GM12872 (cell line): Measurements from ENCODE around the gene MYO5B.
A peak's percentile ranks its signal among the peaks of the same experiment; 100 is the strongest.

Experiments used
- TF ChIP-seq, protein P1 (sequence below): IDR thresholded peaks from 3 replicates; pipeline ENCODE4 v1.5.1; 2011; ENCODE audit warnings: low read depth, mild to moderate bottlenecking, low read length, moderate library complexity; ENCODE audit not compliant: insufficient read depth

The MYO5B gene

DNA sequence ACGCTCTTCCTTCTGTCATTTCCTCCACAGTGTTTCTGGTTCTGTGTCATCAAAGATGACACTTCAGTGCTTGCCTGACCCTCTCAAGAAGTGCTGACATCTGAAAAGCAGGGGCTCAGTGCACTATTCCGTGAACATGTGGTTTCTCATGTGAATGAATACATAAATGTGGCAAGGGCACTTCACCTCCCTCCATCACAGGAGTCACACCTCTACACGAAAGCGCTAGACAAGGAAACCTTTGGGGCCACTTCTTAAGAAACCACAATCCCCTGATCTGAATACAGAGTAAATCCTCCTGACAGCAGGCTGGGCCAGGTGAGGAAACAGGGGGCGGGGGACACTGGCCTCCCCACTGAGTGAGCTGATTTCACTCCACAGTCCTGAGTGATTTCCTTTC, 235.8 kb downstream of the MYO5B start:
- TF ChIP-seq, protein P1, sequence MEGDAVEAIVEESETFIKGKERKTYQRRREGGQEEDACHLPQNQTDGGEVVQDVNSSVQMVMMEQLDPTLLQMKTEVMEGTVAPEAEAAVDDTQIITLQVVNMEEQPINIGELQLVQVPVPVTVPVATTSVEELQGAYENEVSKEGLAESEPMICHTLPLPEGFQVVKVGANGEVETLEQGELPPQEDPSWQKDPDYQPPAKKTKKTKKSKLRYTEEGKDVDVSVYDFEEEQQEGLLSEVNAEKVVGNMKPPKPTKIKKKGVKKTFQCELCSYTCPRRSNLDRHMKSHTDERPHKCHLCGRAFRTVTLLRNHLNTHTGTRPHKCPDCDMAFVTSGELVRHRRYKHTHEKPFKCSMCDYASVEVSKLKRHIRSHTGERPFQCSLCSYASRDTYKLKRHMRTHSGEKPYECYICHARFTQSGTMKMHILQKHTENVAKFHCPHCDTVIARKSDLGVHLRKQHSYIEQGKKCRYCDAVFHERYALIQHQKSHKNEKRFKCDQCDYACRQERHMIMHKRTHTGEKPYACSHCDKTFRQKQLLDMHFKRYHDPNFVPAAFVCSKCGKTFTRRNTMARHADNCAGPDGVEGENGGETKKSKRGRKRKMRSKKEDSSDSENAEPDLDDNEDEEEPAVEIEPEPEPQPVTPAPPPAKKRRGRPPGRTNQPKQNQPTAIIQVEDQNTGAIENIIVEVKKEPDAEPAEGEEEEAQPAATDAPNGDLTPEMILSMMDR: no peak

- TF ChIP-seq, protein P1: no peak
Observed at GRCh38 chr18:49955263-49955662, 239.7 kb downstream of the MYO5B start.

GRCh38 chr18:49953391-49953790, 241.6 kb downstream of the MYO5B start:
- TF ChIP-seq, protein P1: no peak

DNA sequence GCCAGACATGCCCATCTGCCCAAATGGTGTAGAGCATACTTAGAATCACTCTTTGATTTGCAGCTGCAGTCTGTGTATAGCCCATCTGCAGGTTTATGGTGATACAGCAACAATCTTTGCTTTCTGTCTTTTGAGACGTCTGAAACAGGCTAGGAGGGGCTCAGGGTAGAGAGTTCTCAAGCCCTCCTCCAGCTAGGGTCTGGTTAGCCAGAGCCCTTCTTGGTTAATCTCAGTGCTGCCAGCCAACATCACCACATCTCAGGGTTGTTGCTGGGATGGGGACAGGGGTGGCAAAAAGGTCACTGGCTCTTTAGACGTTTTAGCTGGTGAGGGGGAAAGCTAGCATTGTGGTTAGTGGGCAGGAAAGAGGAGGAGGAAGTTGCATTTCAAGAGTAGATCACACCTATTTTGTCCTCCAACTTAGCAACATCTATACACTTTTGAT, 245.0 kb downstream of the MYO5B start:
- TF ChIP-seq, protein P1: no peak

GRCh38 chr18:49948975-49949374, 246.0 kb downstream of the MYO5B start:
- TF ChIP-seq, protein P1: no peak

DNA sequence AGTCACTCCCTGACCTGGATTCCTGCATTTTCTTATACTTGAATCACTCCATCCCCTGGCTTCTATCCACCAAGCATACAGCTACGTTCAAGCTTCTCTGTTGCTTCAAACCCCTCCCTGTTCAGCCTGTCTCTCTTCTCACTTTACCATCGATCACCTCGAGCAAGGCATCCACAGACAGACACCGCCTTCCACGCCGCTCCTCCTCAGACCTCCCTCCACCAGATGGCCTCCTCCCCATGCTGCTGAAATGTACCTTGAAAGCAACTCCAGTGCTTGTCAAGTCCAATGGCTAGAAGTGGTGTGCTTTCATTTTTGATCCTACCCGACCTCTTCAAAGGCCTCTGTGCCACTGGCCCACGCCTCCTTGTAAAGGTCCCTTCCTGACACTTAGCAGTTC, 250.3 kb downstream of the MYO5B start:
- TF ChIP-seq, protein P1: peak; percentile 28; the same call in 2 of the 3 replicates

- TF ChIP-seq, protein P1: no peak
Observed at GRCh38 chr18:49936821-49937220, 258.1 kb downstream of the MYO5B start.
